ENCODE results near the gene ACOT12. TPM values are rescaled to one million over a fixed set of nuclear protein-coding genes. Genes with fewer than 3 reads are reported as not detected.

ACOT12 gene
- total and polyA plus RNA-seq, 2 of the 13 experiments (the other 11 are each of a cell fraction or from before 2014, with no cell fraction given), result not detected

DNA sequence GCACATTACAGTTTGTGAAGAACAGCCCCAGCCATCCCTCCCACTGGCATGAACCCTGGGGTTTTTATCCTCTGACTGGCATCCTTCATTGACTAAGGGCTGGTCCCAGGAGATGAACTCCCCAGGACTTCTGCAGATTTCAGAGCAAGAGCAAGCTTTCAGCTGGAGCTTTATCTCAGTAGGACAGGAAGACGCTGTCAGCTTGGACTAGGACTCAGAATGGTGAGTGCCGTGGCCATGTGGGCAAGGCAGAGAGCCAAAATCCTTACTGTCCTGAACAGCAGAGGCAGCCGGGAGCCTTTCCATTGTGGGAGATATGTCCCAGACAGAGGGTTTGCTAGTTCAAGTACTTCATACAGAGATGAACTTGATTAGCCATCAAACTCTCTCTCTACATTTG, 3.2 kb upstream of the ACOT12 start:
- 9% methylated on average over 3 of the region's 3 CpGs for WGBS (ENCODE audit: low lambda C conversion rate)
- peaks cover 2 to 17% of the 10 kb centered on the region in 2 experiments; a peak in 3 of 5 replicates for H3K27me3 ChIP-seq (ENCODE audit: control insufficient read depth in 1 of 2, insufficient read depth in 2 of 2, low read length in 2 of 2)
- H2AFZ ChIP-seq (ENCODE audit: low read length), result no peak overlapping the region
- intact Hi-C loops (cut with micrococcal nuclease; ENCODE audit: unreplicated experiment) (no loop called here), in situ Hi-C loops (cut with HindIII; ENCODE audit: extremely low pct_ligation_motif_present, low pct_unique_long_range_greater_than_20kb) (no loop called here)
- no peaks in the 10 kb centered on the region for H3K9me3 ChIP-seq (ENCODE audit: low read length)
- TF ChIP-seq, protein P1, sequence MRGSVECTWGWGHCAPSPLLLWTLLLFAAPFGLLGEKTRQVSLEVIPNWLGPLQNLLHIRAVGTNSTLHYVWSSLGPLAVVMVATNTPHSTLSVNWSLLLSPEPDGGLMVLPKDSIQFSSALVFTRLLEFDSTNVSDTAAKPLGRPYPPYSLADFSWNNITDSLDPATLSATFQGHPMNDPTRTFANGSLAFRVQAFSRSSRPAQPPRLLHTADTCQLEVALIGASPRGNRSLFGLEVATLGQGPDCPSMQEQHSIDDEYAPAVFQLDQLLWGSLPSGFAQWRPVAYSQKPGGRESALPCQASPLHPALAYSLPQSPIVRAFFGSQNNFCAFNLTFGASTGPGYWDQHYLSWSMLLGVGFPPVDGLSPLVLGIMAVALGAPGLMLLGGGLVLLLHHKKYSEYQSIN (CRISPR knock-in tag; IDR thresholded peaks at IDR 0.05; ENCODE audit: borderline replicate concordance), result no peak
- TF ChIP-seq SMAD1 (CRISPR knock-in tag; IDR thresholded peaks at IDR 0.05; ENCODE audit: borderline replicate concordance, low read depth) (no peak), NFE2L2 (IDR thresholded peaks at IDR 0.05; ENCODE audit: low read length) (no peak), CCDC6 (CRISPR knock-in tag; IDR thresholded peaks at IDR 0.05) (no peak), GLI4 (CRISPR knock-in tag; IDR thresholded peaks at IDR 0.05; ENCODE audit: borderline replicate concordance) (no peak), NFE2L1 (CRISPR knock-in tag; IDR thresholded peaks at IDR 0.05; ENCODE audit: borderline replicate concordance) (no peak), ZFP36 (IDR thresholded peaks at IDR 0.05; ENCODE audit: borderline replicate concordance, low read depth, low read length, partially characterized antibody) (no peak), HDAC2 (CRISPR knock-in tag; IDR thresholded peaks at IDR 0.05) (no peak), ZNF878 (CRISPR knock-in tag; IDR thresholded peaks at IDR 0.05) (no peak), ZNF549 (CRISPR knock-in tag; IDR thresholded peaks at IDR 0.05) (no peak), HES4 (CRISPR knock-in tag; IDR thresholded peaks at IDR 0.05; ENCODE audit: borderline replicate concordance) (no peak), ZBTB38 (CRISPR knock-in tag; IDR thresholded peaks at IDR 0.05) (no peak), SALL2 (CRISPR knock-in tag; IDR thresholded peaks at IDR 0.05) (no peak), RELA (CRISPR knock-in tag; IDR thresholded peaks at IDR 0.05) (no peak), ZBTB20 (CRISPR knock-in tag; IDR thresholded peaks at IDR 0.05; ENCODE audit: borderline replicate concordance, low read depth) (no peak), KLF15 (CRISPR knock-in tag; IDR thresholded peaks at IDR 0.05; ENCODE audit: borderline replicate concordance) (no peak), ZNF777 (CRISPR knock-in tag; IDR thresholded peaks at IDR 0.05) (no peak), PHF21A (CRISPR knock-in tag; IDR thresholded peaks at IDR 0.05) (no peak)
- TF ChIP-seq, protein P2, sequence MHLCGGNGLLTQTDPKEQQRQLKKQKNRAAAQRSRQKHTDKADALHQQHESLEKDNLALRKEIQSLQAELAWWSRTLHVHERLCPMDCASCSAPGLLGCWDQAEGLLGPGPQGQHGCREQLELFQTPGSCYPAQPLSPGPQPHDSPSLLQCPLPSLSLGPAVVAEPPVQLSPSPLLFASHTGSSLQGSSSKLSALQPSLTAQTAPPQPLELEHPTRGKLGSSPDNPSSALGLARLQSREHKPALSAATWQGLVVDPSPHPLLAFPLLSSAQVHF (CRISPR knock-in tag; IDR thresholded peaks at IDR 0.05), result no peak
- no peaks in the 10 kb centered on the region for H3K36me3 ChIP-seq (replicated peaks in 1 of 2; ENCODE audit: control insufficient read depth in 1 of 2, insufficient read depth in 2 of 2, low read length in 2 of 2)
- H4K20me1 ChIP-seq (ENCODE audit: insufficient read depth, low read length), result no peaks in the 10 kb centered on the region
- peaks cover 4% of the 10 kb centered on the region for H3K4me1 ChIP-seq (ENCODE audit: insufficient read depth, low read length)
- CTCF ChIA-PET (ENCODE audit: low intra/inter-chr PET ratio, low total read pairs), result no interaction called here
- no peak overlapping the region for H3K4me3 ChIP-seq (replicated peaks in 1 of 3; ENCODE audit: insufficient read depth in 1 of 3, low read depth in 2 of 3, low read length in 3 of 3)
- BruUV-seq (replicated peaks), result no TSS peak
- no peak overlapping the region for H3K9ac ChIP-seq (ENCODE audit: insufficient read depth, low read depth, low read length)
- FAIRE-seq (no peak), ATAC-seq (0 out of 3 replicates have a peak, but pooled peaks have one; percentile 15), DNase-seq (ENCODE audit: low spot score) (no peak)
- no peak overlapping the region for H3K27ac ChIP-seq (ENCODE audit: extremely low read length, insufficient read depth, low read length)
- no peaks in the 10 kb centered on the region for H3K79me2 ChIP-seq (ENCODE audit: insufficient read depth, low read length)
- no peak overlapping the region for H3K4me2 ChIP-seq (ENCODE audit: low read depth, low read length)
- POLR2A ChIA-PET, result no interaction called here
